NCI-H1436 (cell line): ENCODE measurements around the gene TAGLN3.
"Not testable (repeated sequence)": the region's sequence is repeated elsewhere in the genome, so short reads cannot be mapped to it uniquely, and the experiment has no call there.

Experiments
- DNase-seq: peaks from one replicate; lab custom pipeline; 2025; lab: John Stamatoyannopoulos, UW

The TAGLN3 gene

DNA sequence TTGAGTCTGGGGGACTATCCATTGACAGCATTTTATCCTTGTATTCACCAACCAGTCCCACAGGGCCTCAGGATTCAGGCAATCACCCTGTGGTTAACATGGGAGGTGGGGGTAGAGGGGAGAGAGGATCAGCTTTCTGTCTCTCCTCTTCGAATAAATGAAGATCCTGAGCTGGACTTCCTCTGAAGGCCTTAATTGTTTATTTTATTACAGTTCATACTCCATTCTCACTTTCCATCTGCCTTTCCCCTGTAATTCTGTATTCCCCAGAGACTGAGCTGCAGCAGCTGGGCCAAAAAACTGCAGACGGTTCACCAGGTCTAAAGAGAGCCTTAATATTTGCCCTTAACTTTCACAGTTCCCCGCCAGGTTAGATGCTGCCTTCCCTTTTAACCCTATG, 11.9 kb downstream of the TAGLN3 start:
- peak; percentile 89 for DNase-seq

- no peak for DNase-seq
Observed at GRCh38 chr3:112011376-112011940, 12.7 kb downstream of the TAGLN3 start.

- peak; percentile 69 for DNase-seq
Observed at GRCh38 chr3:112012205-112012992, 13.7 kb downstream of the TAGLN3 start.

DNA sequence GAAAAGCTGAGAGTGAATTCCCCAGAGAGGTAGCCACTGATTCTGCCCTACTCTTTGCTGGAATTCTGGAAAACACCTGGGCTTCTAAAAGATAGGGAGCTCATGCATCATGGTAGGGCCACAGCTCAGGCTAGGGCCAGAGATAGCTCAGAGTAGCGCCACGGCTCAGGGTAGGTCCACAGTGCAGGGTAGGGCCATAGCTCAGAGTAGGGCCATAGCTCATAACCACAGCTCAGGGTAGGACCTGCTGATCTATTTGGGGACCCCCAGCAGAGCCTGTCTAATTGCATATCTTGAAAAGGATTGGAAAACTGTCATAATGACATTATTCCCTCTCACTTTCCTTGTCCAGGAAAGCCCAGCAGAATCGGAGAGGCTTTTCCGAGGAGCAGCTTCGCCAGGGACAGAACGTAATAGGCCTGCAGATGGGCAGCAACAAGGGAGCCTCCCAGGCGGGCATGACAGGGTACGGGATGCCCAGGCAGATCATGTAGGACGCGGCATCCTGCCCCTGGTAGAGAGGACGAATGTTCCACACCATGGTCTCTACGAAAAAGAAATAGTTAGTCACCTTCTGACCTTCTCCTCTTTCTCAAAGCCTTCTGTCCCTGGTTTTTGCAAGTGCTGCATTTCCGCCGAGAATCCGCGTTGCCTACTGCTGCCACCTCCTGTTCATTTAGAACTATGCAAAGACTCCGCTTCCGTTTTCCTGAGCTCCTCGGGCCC, 14.5 kb downstream of the TAGLN3 start:
- no peak for DNase-seq

DNA sequence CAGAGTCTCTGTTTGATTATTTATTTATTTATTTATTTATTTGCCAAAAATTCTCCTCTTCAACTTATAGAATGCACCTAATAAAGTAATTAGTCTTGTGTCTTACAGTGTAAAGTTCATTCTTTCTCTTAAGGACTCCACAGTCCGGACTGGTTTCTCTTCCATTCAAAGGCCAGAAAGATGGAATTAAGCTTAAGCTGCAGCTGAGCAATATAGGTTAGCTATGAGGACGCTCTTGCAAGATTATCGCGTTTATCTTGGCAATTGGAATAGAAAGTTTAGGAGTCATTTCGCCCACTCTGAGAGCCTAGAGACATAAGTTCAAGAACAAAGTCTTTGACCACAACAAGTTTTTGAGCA, 15.0 kb downstream of the TAGLN3 start:
- DNase-seq, result no peak

GRCh38 chr3:112017091-112017490, 18.4 kb downstream of the TAGLN3 start:
- no peak for DNase-seq

DNA sequence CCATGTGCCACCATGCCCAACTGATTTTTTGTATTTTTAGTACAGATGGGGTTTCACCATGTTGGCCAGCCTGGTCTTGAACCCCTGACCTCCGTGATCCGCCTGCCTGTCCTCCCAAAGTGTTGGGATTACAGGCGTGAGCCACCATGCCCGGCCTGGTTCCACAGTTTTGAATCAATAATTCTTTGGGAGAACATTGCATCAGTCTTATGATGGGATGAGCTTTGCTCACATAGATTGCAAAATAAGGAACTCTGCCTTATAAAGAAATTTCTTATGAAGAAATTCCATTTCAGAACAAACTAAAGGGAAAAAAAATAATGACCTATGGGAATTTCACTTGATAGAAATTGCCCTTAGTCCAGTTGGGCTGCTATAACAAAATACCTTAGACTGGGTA, 20.0 kb downstream of the TAGLN3 start:
- DNase-seq, result no peak

- no peak for DNase-seq
Observed at GRCh38 chr3:112019716-112020115, 21.0 kb downstream of the TAGLN3 start.

- DNase-seq, result no peak
Observed at GRCh38 chr3:112020674-112021085, 22.0 kb downstream of the TAGLN3 start.

- DNase-seq, result no peak
Observed at GRCh38 chr3:112027142-112027541, 28.4 kb downstream of the TAGLN3 start.

DNA sequence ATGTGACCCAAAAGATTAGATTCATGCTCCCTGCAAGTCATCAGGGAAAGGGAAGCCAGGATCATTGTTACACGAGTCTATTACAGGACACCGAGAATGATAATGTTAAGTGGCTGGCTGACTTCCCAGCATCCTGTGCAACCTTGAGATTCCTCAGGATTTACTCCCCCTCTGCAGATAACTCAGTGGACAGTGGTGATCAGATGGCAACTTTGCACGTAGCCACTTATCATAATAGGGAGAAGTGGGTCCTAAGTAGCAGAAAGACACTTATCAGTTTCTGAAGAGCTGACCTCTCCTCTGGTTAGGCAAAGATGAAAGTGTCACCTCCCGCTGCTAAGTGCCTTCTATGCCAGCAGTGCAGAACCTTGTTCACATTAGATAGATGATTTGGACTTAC, 29.1 kb downstream of the TAGLN3 start:
- DNase-seq, result no peak

GRCh38 chr3:112030901-112031300, 32.2 kb downstream of the TAGLN3 start:
- no peak for DNase-seq

- no peak for DNase-seq
Observed at GRCh38 chr3:112032098-112032731, 33.5 kb downstream of the TAGLN3 start.

DNA sequence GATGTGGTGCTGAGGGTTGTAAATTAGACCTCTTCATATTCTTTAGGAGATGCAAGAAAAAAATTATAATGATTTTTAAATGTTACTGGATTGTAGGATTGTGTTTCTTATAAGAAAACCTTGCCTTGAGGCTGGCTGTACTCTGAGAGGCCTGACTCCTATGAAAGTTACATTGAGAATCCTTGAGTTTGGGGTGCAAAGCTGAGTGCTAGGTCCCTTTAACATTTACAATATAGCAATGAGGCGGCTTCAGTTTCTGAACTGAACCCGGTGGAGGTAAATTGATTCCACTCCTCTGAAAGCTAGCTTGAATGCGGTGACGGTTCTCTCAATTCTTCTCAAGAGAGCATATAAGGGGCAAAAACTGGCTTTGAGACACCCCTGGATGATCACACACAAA, 35.7 kb downstream of the TAGLN3 start, which contains the start of gene TMPRSS7:
Gene TMPRSS7 (plus strand): TSS at position 301 of the 400 bp plus-strand sequence. CDS start 110 bp downstream, outside the sequence.
- no peak for DNase-seq

- DNase-seq, result no peak
Observed at GRCh38 chr3:112035241-112035640, 36.5 kb downstream of the TAGLN3 start.

GRCh38 chr3:112037194-112037593, 38.5 kb downstream of the TAGLN3 start:
- not testable (repeated sequence) for DNase-seq

GRCh38 chr3:112038863-112039262, 40.1 kb downstream of the TAGLN3 start:
- no peak for DNase-seq

GRCh38 chr3:112041321-112041720, 42.6 kb downstream of the TAGLN3 start:
- no peak for DNase-seq

GRCh38 chr3:112042842-112043280, 44.1 kb downstream of the TAGLN3 start:
- peak; percentile 97 for DNase-seq

DNA sequence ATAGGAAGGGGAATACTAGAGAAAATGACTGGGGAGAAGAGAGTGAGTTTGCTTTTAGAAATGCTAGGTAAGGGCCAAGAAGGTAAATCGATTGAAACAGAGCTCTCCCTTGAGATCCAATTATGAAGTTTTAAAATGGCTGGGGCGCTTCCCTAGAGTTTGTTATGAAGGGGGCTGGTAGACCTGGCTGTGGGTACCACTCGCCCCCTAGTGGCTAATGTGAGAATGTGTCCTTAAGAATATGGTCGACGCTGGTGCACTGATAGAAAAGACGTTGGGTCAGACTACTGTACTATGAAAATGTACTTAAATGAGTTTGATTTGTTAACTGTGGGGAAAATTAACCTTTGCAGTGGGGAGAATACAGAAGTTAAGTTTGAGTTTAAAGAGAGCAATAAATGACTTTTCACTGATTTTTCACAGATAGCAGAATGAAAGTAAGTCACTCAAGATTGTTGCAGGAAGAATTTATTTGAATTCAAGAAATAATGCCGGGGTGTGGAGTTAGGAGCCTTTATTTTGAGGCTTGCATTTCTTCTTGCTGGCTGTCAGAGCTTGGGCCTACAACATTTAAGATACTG, 45.0 kb downstream of the TAGLN3 start:
- DNase-seq, result peak; percentile 94

GRCh38 chr3:112046599-112046998, 47.9 kb downstream of the TAGLN3 start:
- no peak for DNase-seq

DNA sequence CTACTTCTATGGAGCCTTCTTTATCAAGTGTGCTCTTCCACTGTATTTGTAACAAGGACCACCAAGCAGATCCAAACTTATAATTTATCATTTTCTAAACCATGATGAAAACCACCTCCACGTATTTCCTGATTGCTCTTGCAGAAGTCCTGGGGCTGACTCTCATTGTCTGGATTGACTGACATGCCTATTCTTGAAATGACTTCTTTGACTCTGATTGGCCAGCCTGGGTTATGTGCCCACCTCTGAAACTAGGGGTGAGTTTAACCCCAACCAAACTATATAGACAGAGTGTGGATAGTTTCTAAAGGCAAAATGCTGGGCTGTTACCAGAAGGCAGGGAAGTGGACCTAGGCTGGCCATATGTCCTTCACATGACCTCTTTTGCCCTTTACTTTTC, 48.5 kb downstream of the TAGLN3 start:
- no peak for DNase-seq
